ENCODE results near the gene RAPGEF1. TPM values are rescaled to one million over a fixed set of nuclear protein-coding genes. Genes with fewer than 3 reads are reported as not detected.
"Not testable (repeated sequence)": the region's sequence is repeated elsewhere in the genome, so short reads cannot be mapped to it uniquely, and the experiment has no call there.

Gene RAPGEF1
- total and polyA plus RNA-seq, 2 experiments from 2014 or later: 26.2 to 29.7 TPM

GRCh38 chr9:131712151-131712716 is 27.6 kb downstream of the RAPGEF1 start:
- no peaks in the 10 kb centered on the region for H3K9me2 ChIP-seq (replicated peaks; ENCODE audit: insufficient read depth)
- H3K27me3 ChIP-seq: no peaks in the 10 kb centered on the region
- TF ChIP-seq, protein P1, sequence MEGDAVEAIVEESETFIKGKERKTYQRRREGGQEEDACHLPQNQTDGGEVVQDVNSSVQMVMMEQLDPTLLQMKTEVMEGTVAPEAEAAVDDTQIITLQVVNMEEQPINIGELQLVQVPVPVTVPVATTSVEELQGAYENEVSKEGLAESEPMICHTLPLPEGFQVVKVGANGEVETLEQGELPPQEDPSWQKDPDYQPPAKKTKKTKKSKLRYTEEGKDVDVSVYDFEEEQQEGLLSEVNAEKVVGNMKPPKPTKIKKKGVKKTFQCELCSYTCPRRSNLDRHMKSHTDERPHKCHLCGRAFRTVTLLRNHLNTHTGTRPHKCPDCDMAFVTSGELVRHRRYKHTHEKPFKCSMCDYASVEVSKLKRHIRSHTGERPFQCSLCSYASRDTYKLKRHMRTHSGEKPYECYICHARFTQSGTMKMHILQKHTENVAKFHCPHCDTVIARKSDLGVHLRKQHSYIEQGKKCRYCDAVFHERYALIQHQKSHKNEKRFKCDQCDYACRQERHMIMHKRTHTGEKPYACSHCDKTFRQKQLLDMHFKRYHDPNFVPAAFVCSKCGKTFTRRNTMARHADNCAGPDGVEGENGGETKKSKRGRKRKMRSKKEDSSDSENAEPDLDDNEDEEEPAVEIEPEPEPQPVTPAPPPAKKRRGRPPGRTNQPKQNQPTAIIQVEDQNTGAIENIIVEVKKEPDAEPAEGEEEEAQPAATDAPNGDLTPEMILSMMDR (IDR thresholded peaks at IDR 0.05; ENCODE audit: poor library complexity): no peak
- TF ChIP-seq EZH2 (IDR thresholded peaks at IDR 0.05; ENCODE audit: borderline replicate concordance) (no peak), EZH2phosphoT487 (IDR thresholded peaks at IDR 0.05; ENCODE audit: low read depth, severe bottlenecking, unreplicated experiment) (no peak)
- 75% methylated on average over 10 of the region's 10 CpGs for WGBS (ENCODE audit: low lambda C conversion rate, missing lambda C conversion rate)
- H3K4me2 ChIP-seq: no peak overlapping the region
- no peaks in the 10 kb centered on the region for H3K9me3 ChIP-seq (ENCODE audit: low read depth)
- no peaks in the 10 kb centered on the region for H3K36me3 ChIP-seq (replicated peaks; ENCODE audit: insufficient read depth, low read depth)
- H3K4me3 ChIP-seq: no peak overlapping the region
- H3K27ac ChIP-seq: no peak overlapping the region
- no peak for DNase-seq (ENCODE audit: low spot score)
- no peak overlapping the region for H2AFZ ChIP-seq
- peaks cover 99% of the 10 kb centered on the region for H3K79me2 ChIP-seq
- peaks cover 26% of the 10 kb centered on the region for H3K4me1 ChIP-seq (ENCODE audit: insufficient read depth)
- H4K20me1 ChIP-seq (ENCODE audit: insufficient read depth, poor library complexity, severe bottlenecking): peaks cover 5% of the 10 kb centered on the region

- Histone ChIP-seq H3K79me2 (peaks cover 98% of the 10 kb centered on the region), H3K4me1 (ENCODE audit: insufficient read depth) (peaks cover 41% of the 10 kb centered on the region), H3K27me3 (no peaks in the 10 kb centered on the region), H3K4me3 (no peak overlapping the region), H3K9me3 (ENCODE audit: low read depth) (no peaks in the 10 kb centered on the region), H3K27ac (no peak overlapping the region), H4K20me1 (ENCODE audit: insufficient read depth, poor library complexity, severe bottlenecking) (peaks cover 7% of the 10 kb centered on the region), H2AFZ (no peak overlapping the region), H3K36me3 (replicated peaks; ENCODE audit: insufficient read depth, low read depth) (no peaks in the 10 kb centered on the region), H3K4me2 (no peak overlapping the region), H3K9me2 (replicated peaks; ENCODE audit: insufficient read depth) (no peaks in the 10 kb centered on the region)
- DNase-seq (ENCODE audit: low spot score): no peak
- WGBS (ENCODE audit: low lambda C conversion rate, missing lambda C conversion rate): 67% methylated on average over 10 of the region's 10 CpGs
- TF ChIP-seq EZH2 (IDR thresholded peaks at IDR 0.05; ENCODE audit: borderline replicate concordance): no peak
- no peak for TF ChIP-seq EZH2phosphoT487 (IDR thresholded peaks at IDR 0.05; ENCODE audit: low read depth, severe bottlenecking, unreplicated experiment)
- TF ChIP-seq, protein P1 (IDR thresholded peaks at IDR 0.05; ENCODE audit: poor library complexity): no peak
Observed at GRCh38 chr9:131709771-131710431, 30.0 kb downstream of the RAPGEF1 start.

GRCh38 chr9:131709010-131709770 is 30.7 kb downstream of the RAPGEF1 start:
- Histone ChIP-seq H3K79me2 (peaks cover 98% of the 10 kb centered on the region), H3K4me1 (ENCODE audit: insufficient read depth) (peaks cover 48% of the 10 kb centered on the region), H4K20me1 (ENCODE audit: insufficient read depth, poor library complexity, severe bottlenecking) (peaks cover 14% of the 10 kb centered on the region)
- H3K4me2 ChIP-seq; H3K27me3 ChIP-seq; H3K4me3 ChIP-seq; H2AFZ ChIP-seq; H3K9me2 ChIP-seq (replicated peaks; ENCODE audit: insufficient read depth); H3K27ac ChIP-seq; H3K9me3 ChIP-seq (ENCODE audit: low read depth); DNase-seq (ENCODE audit: low spot score); H3K36me3 ChIP-seq (replicated peaks; ENCODE audit: insufficient read depth, low read depth): not testable (repeated sequence)
- WGBS (ENCODE audit: low lambda C conversion rate, missing lambda C conversion rate): 84% methylated on average over 14 of the region's 14 CpGs

Data from hepatocyte (in vitro differentiated cells).